ENCODE measurements around the gene TBC1D9B.

The TBC1D9B gene

DNA sequence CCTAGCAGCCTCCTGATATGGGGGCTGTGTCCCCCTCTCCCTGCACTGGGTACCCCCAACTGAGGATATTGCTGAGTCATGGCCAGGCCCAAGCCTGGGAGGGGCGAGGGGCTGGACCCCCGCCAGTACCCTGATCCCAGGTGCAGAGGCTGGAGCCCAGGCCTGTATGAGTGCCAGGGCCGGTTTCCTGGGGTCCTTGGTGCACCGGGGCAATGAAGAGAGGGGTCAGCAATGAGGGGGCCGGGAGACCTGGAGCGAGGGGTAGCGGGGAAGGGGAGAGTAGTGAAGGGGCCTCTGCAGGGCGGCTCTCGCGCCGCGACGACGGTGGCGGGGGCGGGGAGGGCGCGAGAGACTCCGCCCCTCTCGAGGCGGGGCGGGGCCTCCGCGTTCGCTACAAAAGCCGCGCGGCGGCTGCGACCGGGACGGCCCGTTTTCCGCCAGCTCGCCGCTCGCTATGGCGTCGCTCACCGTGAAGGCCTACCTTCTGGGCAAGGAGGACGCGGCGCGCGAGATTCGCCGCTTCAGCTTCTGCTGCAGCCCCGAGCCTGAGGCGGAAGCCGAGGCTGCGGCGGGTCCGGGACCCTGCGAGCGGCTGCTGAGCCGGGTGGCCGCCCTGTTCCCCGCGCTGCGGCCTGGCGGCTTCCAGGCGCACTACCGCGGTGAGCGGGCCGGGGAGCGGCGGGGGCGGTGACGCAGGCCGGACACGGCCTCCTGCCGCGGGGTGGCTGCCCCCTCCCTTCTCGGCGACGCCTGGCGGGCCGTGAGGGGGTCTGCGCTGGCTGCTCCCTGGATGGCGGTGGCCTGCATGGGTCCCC, 87.0 kb downstream of the TBC1D9B start, which contains the start of gene SQSTM1:
TSS of gene SQSTM1 (plus strand) at position 423 of the 815 bp plus-strand sequence. CDS start at position 455, 32 bp downstream.
- DNase-seq (ENCODE audit: low read depth): peak; percentile 75

- no peak for DNase-seq (ENCODE audit: low read depth)
Measured at GRCh38 chr5:179820127-179820482, 87.6 kb downstream of the TBC1D9B start.

DNA sequence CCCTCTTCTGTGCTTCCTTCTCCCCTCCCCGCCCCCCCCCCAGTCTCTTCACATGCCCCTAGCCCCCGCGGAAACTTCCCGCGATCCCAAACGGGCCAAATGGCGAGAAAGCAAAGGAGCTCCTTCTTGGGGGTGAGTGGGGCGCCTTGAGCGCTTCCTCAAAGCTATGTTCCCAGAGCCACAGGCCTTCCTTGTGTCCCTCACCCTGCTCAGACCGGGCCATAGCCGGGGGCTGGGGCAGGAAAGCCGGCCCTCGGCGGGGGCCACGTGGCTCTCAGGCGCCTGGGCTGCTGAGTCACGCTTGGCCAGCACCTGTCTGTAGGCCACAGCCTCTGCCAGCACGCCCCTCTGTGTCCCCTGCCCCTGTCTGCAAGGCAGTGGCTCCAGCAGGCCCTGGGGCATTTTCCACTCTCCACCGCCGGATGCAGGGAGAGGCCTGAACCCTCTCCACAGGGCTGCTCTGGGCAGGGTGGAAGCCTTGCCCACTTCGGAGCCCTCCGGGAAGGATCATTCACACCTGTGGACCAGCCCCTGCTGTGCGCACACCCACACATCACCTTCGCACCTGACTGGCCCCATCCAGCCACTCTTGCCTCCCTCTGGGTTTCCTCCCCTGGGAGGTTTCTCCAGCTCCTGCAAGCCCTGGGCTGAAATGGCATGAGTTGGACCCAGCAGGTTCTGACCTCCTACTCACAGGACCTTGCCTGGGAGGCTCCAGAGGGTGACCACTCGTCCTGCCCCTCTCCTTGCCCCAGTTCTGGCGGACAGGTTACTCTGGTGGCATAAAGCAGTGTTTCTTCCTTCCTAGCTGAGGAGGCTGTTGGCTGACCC, 88.2 kb downstream of the TBC1D9B start:
- DNase-seq (ENCODE audit: low read depth): no peak

GRCh38 chr5:179818746-179819295, 88.9 kb downstream of the TBC1D9B start:
- DNase-seq (ENCODE audit: low read depth): peak; percentile 55

- no peak for DNase-seq (ENCODE audit: low read depth)
Measured at GRCh38 chr5:179817890-179818745, 89.6 kb downstream of the TBC1D9B start.

GRCh38 chr5:179817470-179817840, 90.2 kb downstream of the TBC1D9B start:
- no peak for DNase-seq (ENCODE audit: low read depth)

- no peak for DNase-seq (ENCODE audit: low read depth)
Measured at GRCh38 chr5:179816796-179817469, 90.8 kb downstream of the TBC1D9B start.

DNA sequence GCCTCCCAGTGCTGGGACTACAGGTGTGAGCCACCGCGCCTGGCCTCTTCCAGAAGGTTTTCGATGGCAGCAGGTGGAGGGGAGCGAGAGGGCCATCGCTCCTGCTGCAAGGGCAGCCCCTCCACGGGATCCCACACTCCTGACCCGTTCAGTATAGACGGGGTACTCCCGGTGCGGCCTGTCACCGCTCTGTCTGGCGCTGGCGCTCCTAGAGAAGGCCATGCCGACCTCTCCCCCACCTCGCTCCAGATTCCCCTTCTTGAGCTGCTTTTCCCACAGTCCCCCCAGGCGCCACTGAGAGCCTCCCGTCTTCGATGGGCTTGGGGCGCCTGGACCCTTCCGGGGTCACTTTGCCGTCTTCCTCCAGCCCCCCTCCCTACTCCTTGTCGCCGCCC, 91.3 kb downstream of the TBC1D9B start:
- DNase-seq (ENCODE audit: low read depth): no peak

- no peak for DNase-seq (ENCODE audit: low read depth)
Measured at GRCh38 chr5:179815491-179816249, 92.0 kb downstream of the TBC1D9B start.

- DNase-seq (ENCODE audit: low read depth): no peak
Measured at GRCh38 chr5:179814090-179814489, 93.6 kb downstream of the TBC1D9B start.

DNA sequence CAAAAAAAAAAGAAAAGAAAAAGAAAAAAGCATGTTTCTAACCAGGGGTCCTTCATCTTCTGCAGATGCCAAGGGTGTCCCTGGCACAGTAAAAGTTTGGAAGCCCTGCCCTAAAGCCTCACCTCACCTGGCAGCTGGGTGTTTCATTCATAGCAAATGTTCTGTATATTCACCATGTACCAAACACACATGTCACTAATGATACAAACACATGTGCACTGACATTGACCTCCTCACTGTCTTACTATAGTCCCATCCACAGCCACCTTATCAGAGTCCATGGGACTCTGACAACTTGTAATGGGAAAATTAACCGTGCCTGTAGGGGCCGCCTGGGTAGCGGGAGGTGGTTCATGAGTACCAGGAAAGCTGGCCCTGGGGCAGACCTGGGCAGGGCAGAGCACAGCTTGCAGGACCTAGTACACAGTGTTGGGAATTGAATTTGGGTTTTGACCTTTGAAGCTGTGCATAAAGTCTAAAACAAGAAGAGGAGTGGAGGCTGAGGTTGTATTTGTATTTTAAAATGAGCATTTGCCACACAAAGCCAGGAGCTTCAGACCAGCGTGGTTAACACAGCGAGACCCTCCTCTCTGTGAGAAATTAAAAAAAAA, 94.6 kb downstream of the TBC1D9B start:
- no peak for DNase-seq (ENCODE audit: low read depth)

GRCh38 chr5:179812135-179812825, 95.4 kb downstream of the TBC1D9B start:
- no peak for DNase-seq (ENCODE audit: low read depth)

All from stimulated activated CD8-positive, alpha-beta memory T cell treated with anti-CD3 and anti-CD28 coated beads, Interleukin-15, amount 100 ng/mL, for 24 hours (primary cell).